ENCODE measurements around the gene NARS2.
"Not testable (repeated sequence)": the region's sequence is repeated elsewhere in the genome, so short reads cannot be mapped to it uniquely, and the experiment has no call there.

The NARS2 gene

DNA sequence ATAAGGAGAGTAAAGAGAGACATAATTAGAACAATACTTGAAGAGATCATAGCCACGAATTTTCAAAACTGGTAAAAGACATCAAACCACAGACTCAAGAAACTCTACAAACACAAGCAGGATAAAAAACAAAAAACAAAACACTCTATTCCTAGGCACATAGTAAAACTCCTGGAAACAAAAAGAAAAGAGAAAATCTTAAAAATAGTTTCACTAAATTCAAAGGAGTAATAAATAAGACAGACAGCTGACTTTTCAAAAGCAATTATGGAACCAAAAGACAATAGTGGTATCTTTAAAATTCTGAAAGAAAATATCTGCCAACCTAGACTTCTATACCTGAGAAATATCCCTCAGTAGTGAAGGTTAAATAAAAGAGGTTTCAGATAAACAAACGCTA lies 9.2 kb upstream of the NARS2 start:
- Histone ChIP-seq H3K4me3 (no peak overlapping the region), H3K27ac (no peak overlapping the region)

DNA sequence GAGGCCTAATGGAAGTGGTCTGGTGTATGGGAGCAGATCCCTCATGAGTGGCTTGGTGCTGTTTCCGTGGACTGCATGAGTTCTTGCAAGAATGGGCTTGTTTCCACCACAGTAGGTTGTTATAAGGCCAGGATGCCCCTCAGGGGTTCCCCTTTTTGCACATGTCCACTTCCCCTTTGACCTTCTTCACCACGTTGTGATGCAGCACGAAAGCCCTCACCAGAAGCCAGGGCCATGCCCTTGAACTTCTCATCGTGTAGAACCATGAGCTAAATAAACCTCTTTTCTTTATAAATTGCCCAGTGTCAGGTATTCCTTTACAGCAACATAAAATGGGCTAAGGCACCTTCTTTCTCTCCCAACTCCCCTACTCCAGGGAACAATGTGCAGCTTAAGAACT lies 2.8 kb upstream of the NARS2 start:
- no peak overlapping the region for H3K4me3 ChIP-seq
- H3K27ac ChIP-seq = no peak overlapping the region

- no peak overlapping the region for H3K4me3 ChIP-seq
- no peak overlapping the region for H3K27ac ChIP-seq
These were observed 2.0 kb upstream of the NARS2 start for GRCh38 chr11:78576549-78577097.

- peak overlapping the region; percentile 60 to 85 (median 76) for H3K4me3 ChIP-seq
- H3K27ac ChIP-seq = peak overlapping the region in 18 of 21 experiments; percentile 50 to 95 (median 85)
These were observed 814 bp upstream of the NARS2 start for GRCh38 chr11:78575478-78575877.

DNA sequence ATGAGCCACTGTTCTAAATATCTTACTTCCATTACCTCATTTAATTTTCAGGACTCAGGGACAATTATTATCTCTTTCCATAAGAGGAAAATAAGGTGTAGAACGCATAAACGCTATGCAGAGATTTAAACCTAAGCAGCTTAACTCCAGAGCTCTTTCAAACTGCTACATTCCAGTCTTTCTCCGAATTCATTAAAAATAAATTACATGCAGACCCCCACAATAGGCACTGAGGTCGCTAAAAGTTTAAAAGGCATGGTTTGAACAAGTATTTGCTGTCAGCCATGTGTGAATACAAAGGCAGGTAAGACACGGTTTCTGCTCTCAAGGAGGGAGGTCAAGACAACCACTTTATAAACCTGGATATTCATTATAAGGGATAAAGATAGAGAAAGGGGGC lies 983 bp downstream of the NARS2 start:
- H3K4me3 ChIP-seq = peak overlapping the region; percentile 60 to 85 (median 76)
- H3K27ac ChIP-seq = peak overlapping the region in 10 of 21 experiments; percentile 69 to 95 (median 84)

GRCh38 chr11:78573271-78573670 lies 1.4 kb downstream of the NARS2 start:
- Histone ChIP-seq H3K27ac (peak overlapping the region in 1 of 21 experiments; percentile 82), H3K4me3 (peak overlapping the region in 2 of 7 experiments; percentile 62 to 81)

DNA sequence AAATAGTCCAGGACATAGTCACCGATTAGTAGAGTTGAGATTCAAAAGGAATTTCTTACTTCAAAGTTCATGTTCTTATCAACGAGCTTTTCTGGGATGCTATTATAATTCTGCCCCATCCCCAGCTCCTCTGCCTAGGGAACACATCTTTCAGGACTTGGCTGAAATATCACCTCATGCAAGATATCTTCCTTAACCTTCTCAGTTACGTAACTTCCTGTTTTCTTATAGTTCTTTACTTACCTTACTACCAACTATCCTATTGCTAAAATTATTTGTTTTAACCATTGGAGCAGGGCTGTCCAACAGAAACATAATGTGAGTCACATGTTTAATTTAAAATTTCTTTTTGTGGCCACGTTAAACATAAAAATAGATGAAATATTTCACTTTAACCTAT lies 2.3 kb downstream of the NARS2 start:
- Histone ChIP-seq H3K27ac (no peak overlapping the region), H3K4me3 (no peak overlapping the region)

- Histone ChIP-seq H3K27ac (no peak overlapping the region), H3K4me3 (no peak overlapping the region)
These were observed 4.6 kb downstream of the NARS2 start for GRCh38 chr11:78570031-78570430.

DNA sequence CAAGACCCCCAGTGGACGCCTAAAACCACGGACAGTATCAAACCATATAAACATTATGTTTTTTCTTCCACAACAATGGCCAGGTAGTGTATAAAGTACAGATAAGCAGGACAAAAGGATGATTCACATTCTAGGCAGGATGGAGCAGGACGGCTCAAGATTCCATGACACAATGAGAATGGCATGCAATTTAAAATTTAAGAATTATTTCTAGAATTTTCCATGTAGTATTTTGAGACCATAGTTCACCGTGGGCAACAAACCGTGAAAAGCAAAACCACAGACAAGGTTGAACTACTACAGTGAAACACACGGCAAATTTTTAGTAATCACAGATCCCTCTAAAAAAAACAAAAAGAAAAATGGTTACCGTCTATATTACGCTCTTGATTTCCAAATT lies 7.5 kb downstream of the NARS2 start:
- Histone ChIP-seq H3K4me3 (no peak overlapping the region), H3K27ac (no peak overlapping the region)

GRCh38 chr11:78564490-78565467 lies 9.9 kb downstream of the NARS2 start:
- no peak overlapping the region for H3K4me3 ChIP-seq
- peak overlapping the region in 1 of 21 experiments; percentile 22 for H3K27ac ChIP-seq

- H3K27ac ChIP-seq = peak overlapping the region in 1 of 21 experiments; percentile 22
- H3K4me3 ChIP-seq = not testable (repeated sequence)
These were observed 10.6 kb downstream of the NARS2 start for GRCh38 chr11:78564037-78564436.

GRCh38 chr11:78563090-78563489 lies 11.6 kb downstream of the NARS2 start:
- H3K27ac ChIP-seq = peak overlapping the region in 7 of 21 experiments; percentile 39 to 72 (median 51)
- not testable (repeated sequence) for H3K4me3 ChIP-seq

- H3K4me3 ChIP-seq = no peak overlapping the region
These were observed 12.3 kb downstream of the NARS2 start for GRCh38 chr11:78562398-78562797.

DNA sequence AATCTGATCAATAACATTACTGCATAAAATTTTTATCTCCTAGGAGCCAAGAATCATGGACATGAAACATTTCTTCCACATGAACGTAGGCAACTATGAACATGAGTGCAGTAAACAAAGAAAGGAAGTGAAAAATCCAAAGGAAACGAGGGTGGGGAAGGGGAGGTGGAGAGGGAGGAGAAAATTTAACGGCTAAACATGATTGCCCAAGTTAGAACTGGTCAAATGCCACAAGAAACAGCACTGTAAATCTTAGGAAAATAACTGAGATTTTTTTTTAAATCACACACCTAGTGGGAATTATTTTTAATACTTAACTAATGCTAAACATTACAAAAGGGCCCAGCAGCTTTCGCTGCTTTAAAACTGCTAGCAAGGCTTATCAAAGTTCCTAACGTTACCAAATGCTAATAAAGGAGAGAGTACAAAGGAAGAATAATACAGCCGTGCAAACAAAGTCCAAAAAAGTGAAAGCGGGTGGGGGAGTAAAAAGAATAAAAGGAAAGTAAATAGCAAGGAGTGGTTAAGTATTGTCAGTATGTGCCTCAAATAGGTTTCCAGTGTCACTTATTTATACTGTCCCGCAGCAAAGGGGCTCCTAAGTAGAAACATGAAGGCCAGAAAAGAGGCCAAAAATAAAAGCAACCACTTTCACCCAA lies 13.7 kb downstream of the NARS2 start:
- H3K4me3 ChIP-seq = no peak overlapping the region
- peak overlapping the region in 12 of 21 experiments; percentile 0 to 75 (median 56) for H3K27ac ChIP-seq

More at GRCh38 chr11:78562398-78562797, 12.3 kb downstream of the NARS2 start:
- H3K27ac ChIP-seq = peak overlapping the region in 13 of 21 experiments; percentile 18 to 75 (median 57)

- Histone ChIP-seq H3K27ac (peak overlapping the region in 7 of 21 experiments; percentile 45 to 75 (median 71)), H3K4me3 (no peak overlapping the region)
These were observed 14.5 kb downstream of the NARS2 start for GRCh38 chr11:78560153-78560552.

DNA sequence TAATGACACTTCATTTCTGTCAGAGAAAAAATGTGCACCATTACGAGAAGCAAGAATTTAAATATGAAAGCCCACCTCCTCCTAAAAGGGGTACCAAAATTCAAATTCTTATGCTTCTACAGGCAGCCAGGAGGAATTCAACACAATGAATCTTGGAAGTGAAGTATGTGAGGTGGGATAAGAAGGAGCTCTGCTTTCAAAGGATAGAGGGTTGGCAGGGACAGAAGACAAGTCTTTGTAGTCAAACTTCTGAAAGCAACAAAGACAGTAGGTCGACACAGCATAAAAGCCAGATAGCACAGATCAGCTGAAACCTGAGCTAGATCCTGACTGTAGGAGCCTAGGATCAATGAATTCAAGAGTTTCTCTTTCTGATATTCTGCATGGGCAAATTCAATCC lies 17.4 kb downstream of the NARS2 start:
- H3K4me3 ChIP-seq = no peak overlapping the region
- H3K27ac ChIP-seq = no peak overlapping the region

GRCh38 chr11:78555592-78555991 lies 19.1 kb downstream of the NARS2 start:
- H3K4me3 ChIP-seq = no peak overlapping the region
- H3K27ac ChIP-seq = no peak overlapping the region

GRCh38 chr11:78552881-78553280 lies 21.8 kb downstream of the NARS2 start:
- H3K4me3 ChIP-seq = no peak overlapping the region
- no peak overlapping the region for H3K27ac ChIP-seq

DNA sequence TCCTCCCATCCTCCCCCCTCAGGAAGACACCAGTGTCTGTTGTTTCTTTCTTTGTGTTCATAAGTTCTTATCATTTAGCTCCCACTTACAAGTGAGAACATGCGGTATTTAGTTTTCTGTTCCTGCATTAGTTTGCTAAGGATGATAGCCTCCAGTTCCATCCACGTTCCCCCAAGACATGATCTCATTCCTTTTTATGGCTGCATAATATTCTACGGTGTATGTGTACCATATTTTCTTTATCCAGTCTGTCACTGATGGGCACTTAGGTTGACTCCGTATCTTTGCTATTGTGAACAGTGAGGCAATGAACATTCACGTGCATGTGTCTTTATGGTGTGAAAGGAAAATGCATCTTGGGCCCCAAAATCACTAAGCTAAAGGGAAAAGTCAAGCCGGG lies 22.5 kb downstream of the NARS2 start:
- H3K27ac ChIP-seq, H3K4me3 ChIP-seq: not testable (repeated sequence)

GRCh38 chr11:78551066-78551465 lies 23.6 kb downstream of the NARS2 start:
- Histone ChIP-seq H3K4me3 (no peak overlapping the region), H3K27ac (no peak overlapping the region)
